Right atrium auricular region (tissue), 2 donors: ENCODE data around the gene AKIRIN2. TPM values are rescaled to one million over a fixed set of nuclear protein-coding genes. Genes with fewer than 3 reads are reported as not detected.
"Not testable (repeated sequence)": the region's sequence is repeated elsewhere in the genome, so short reads cannot be mapped to it uniquely, and the experiment has no call there.

Source experiments
- DNase-seq: peaks from one replicate; pipeline ENCODE4 v3.0.0-alpha.2; 2019; ENCODE audit warnings: low spot score
- H3K27ac ChIP-seq, 2 donors: fragments of 200-600 bp; sonication (generic); 1 replicate in 1 of 2; 2 replicates in 1 of 2; pipeline ENCODE4 v1.5.1; 2016 to 2019
- H3K27me3 ChIP-seq, 2 donors: fragments of 200-600 bp; sonication (generic); one replicate each; pipeline versions ENCODE4 v1.5.1 to v1.6.0; 2017 to 2019
- H3K36me3 ChIP-seq: fragments of 200-600 bp; sonication (generic); one replicate; pipeline ENCODE4 v1.5.1; 2016
- H3K4me1 ChIP-seq, 2 donors: fragments of 200-600 bp; sonication (generic); one replicate each; pipeline versions ENCODE4 v1.5.1 to v1.6.0; 2017 to 2019
- H3K4me3 ChIP-seq, 2 donors: fragments of 200-600 bp; sonication (generic); 1 replicate in 1 of 2; 2 replicates in 1 of 2; pipeline ENCODE4 v1.5.1; 2017 to 2019; ENCODE audit warnings: mild to moderate bottlenecking in 1 of 2, moderate library complexity in 1 of 2
- H3K9me3 ChIP-seq, 2 donors: fragments of 200-600 bp; sonication (generic); one replicate each; pipeline ENCODE4 v1.5.1; 2019
- CTCF ChIP-seq, 2 donors: fragments of 200-600 bp; sonication (generic); IDR thresholded peaks; one replicate each; pipeline ENCODE4 v1.5.1; 2019; ENCODE audit warnings: antibody characterized with exemption in 2 of 2
- total RNA-seq, 2 donors: library from RNA; depleted of rRNA; stranded (reverse); fragments of >200 nt; gene quantifications; one replicate each; pipeline ENCODE4 v1.1.0, GENCODE V29; 2016

Gene AKIRIN2
- total RNA-seq, 2 donors from 2014 or later: 27.2 to 29.4 TPM

DNA sequence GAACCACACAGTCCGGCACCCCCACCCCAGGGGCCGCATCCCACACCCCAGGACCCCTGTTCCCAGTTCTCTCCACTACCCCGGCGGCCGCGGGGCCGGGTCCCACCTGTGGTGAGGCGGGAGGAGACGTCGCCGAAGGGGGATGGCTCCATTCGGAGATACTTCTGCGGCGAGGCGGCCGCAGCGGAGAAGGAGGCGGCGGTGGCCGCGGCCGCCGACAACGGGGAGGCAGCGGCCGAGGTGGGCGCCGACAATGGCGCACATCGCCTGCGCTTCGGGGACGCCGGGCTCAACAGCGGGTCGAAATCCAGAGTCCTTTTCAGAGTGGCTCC is 723 bp downstream of the AKIRIN2 start:
- no peaks in the 10 kb centered on the region for H3K27me3 ChIP-seq
- no peak for TF ChIP-seq CTCF (IDR thresholded peaks at IDR 0.05)
- no peak for DNase-seq
- H3K36me3 ChIP-seq: no peaks in the 10 kb centered on the region
- H3K4me1 ChIP-seq: peaks cover 0 to 30% of the 10 kb centered on the region in 2 donors
- H3K4me3 ChIP-seq: peak overlapping the region; percentile 96 to 98
- peak overlapping the region; percentile 99 for H3K27ac ChIP-seq
- no peaks in the 10 kb centered on the region for H3K9me3 ChIP-seq

DNA sequence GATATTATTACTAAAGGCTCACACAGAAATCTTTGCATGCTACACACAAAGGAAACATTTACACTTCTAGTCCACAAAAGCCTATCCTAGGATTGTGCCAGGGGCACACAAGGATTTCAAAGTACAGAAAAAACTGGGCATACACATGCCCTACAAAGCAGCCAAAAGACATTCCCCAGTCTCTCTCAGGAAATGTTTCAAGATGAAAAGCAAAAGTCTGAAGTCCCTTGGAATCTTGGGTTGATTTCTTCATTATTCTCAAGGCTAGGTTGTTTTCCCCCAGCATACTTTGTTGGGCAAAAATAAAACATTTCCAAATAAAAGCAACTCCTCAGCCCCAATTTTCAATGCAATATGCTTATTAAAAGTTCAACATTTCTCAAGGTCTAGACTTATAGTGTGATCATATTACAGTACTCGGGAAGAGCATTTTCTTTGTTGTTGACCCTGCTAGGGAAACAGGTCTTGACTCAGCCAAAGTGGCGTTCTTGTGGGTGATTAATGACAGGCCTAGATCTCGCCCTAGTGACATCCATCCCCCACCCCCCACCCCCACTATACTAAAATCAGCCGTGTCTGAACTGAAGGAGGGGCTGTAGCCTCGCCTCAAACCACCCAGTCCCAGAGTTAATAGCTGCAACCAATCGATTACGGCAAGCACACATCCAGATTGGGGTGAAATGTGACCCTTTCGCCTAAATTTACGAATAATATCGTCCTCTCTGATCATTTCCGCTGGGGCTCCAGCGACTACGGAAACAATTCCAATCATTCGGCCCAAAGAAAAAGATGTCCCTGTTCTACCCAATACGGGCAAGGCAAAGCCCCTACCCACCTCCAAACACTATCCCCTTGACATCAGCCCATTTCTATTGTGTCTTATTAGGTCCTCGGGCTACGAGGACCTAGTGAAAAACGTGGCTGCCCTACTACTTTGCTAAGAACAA is 1.4 kb downstream of the AKIRIN2 start:
- H3K27me3 ChIP-seq: no peaks in the 10 kb centered on the region
- TF ChIP-seq CTCF (IDR thresholded peaks at IDR 0.05): peak in 1 of 2 donors; percentile 20
- H3K4me1 ChIP-seq: peaks cover 0 to 36% of the 10 kb centered on the region in 2 donors
- H3K36me3 ChIP-seq: no peaks in the 10 kb centered on the region
- no peaks in the 10 kb centered on the region for H3K9me3 ChIP-seq
- peak overlapping the region; percentile 96 to 98 for H3K4me3 ChIP-seq
- no peak for DNase-seq
- peak overlapping the region; percentile 99 for H3K27ac ChIP-seq

- H3K4me1 ChIP-seq: peaks cover 0 to 47% of the 10 kb centered on the region in 2 donors
- peak overlapping the region; percentile 96 to 98 for H3K4me3 ChIP-seq
Observed at GRCh38 chr6:87699576-87699975, 2.5 kb downstream of the AKIRIN2 start.

GRCh38 chr6:87698547-87699006 is 3.5 kb downstream of the AKIRIN2 start:
- H3K27me3 ChIP-seq: no peaks in the 10 kb centered on the region
- TF ChIP-seq CTCF (IDR thresholded peaks at IDR 0.05): no peak
- peaks cover 0 to 57% of the 10 kb centered on the region in 2 donors for H3K4me1 ChIP-seq
- no peaks in the 10 kb centered on the region for H3K36me3 ChIP-seq
- peak overlapping the region; percentile 18 to 99 for H3K27ac ChIP-seq
- H3K9me3 ChIP-seq: no peaks in the 10 kb centered on the region
- no peak for DNase-seq
- H3K4me3 ChIP-seq: peak overlapping the region; percentile 3 to 96

More at GRCh38 chr6:87699576-87699975, 2.5 kb downstream of the AKIRIN2 start:
- no peak for TF ChIP-seq CTCF (IDR thresholded peaks at IDR 0.05)
- DNase-seq: no peak
- peak overlapping the region; percentile 99 for H3K27ac ChIP-seq
- H3K36me3 ChIP-seq: no peaks in the 10 kb centered on the region
- no peaks in the 10 kb centered on the region for H3K27me3 ChIP-seq
- H3K9me3 ChIP-seq: no peaks in the 10 kb centered on the region

DNA sequence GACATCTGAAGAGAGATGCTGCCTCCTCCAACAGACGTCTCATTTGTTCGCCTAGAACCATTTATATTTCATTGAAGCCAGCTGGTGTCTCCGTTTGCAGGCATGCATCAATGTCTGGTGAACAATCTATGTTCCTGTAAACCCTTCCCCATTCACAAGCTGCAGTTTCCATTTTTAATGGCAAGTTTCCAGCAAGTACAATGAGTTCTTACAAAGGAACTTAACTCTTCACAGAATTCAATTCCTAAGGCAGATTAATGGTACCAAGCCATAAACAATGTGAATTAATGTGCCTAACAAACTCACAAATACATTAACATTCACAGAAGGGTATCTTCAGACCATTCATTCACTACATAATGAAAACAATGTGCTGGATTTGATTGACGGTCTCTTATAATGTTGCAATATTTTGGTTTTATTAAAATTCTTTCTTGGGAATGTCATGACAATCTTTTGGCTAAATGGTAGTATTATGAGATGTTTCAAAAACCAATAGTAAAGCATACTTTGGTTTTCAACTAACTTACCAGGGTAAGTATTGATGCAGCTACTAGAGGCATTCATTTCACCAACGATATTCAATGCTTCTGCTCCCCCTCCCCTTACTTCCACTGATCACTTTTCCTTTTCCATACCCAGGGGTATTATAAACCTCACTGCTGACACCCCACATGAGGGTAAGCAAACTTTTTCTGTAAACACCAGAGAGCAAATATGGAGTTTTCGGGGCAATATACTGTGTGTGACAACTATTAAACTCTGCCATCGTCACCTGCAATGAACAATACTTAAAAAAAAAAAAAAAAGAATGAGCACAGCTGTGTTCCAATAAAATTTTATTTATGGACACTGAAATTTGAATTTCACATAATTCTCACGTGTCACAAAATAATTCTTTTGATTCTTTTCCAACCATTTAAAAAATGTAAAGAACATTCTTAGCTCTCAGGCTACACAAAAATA is 4.2 kb downstream of the AKIRIN2 start:
- Histone ChIP-seq H3K36me3 (no peaks in the 10 kb centered on the region), H3K4me1 (peaks cover 0 to 59% of the 10 kb centered on the region in 2 donors), H3K9me3 (no peaks in the 10 kb centered on the region), H3K4me3 (peak overlapping the region in 1 of 2 donors; percentile 96), H3K27me3 (no peaks in the 10 kb centered on the region), H3K27ac (peak overlapping the region; percentile 18 to 99)
- DNase-seq: no peak
- TF ChIP-seq CTCF (IDR thresholded peaks at IDR 0.05): no peak

DNA sequence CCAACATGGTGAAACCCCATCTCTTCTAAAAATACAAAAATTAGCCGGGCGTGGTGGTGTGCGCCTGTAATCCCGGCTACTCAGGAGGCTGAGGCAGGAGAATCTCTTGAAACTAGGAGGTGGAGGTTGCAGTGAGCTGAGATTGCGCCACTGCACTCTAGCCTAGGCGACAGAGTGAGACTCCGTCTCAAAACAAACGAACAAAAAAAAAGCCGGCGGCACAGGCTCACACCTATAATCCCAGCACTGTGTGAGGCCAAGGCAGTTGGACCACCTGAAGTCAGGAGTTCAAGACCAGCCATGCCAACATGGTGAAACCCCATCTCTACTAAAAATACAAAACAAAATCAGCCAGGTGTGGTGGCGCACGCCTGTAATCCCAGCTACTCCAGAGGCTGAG is 5.2 kb downstream of the AKIRIN2 start:
- H3K4me3 ChIP-seq, H3K27ac ChIP-seq, H3K9me3 ChIP-seq, DNase-seq, H3K27me3 ChIP-seq, H3K36me3 ChIP-seq: not testable (repeated sequence)
- peaks cover 0 to 68% of the 10 kb centered on the region in 2 donors for H3K4me1 ChIP-seq
